ENCODE results near the gene SPATS1. TPM values are rescaled to one million over a fixed set of nuclear protein-coding genes. Genes with fewer than 3 reads are reported as not detected.
"Not testable (repeated sequence)": the region's sequence is repeated elsewhere in the genome, so short reads cannot be mapped to it uniquely, and the experiment has no call there.

The SPATS1 gene
- total and polyA plus RNA-seq, 12 donors = not detected

- Histone ChIP-seq H3K9me3 (no peaks in the 10 kb centered on the region), H3K27ac (no peak overlapping the region), H3K27me3 (peaks cover 0 to 39% (median 31%) of the 10 kb centered on the region in 7 donors), H3K36me3 (no peaks in the 10 kb centered on the region), H3K4me3 (no peak overlapping the region), H3K4me1 (no peaks in the 10 kb centered on the region)
- intact Hi-C loops (cut with DNase I) = no loop called here
- DNase-seq (no peak), ATAC-seq (no peak)
- no peak for TF ChIP-seq CTCF (IDR thresholded peaks at IDR 0.05)
Observed at GRCh38 chr6:44327096-44327495, 15.4 kb upstream of the SPATS1 start.

- H3K27me3 ChIP-seq = peaks cover 0 to 46% (median 32%) of the 10 kb centered on the region in 7 donors
- WGBS, 2 donors = 69 to 70% methylated on average over 2 of the region's 2 CpGs
- H3K4me3 ChIP-seq = no peak overlapping the region
- no peak for DNase-seq
- intact Hi-C loops (cut with DNase I) = no loop called here
- TF ChIP-seq CTCF (IDR thresholded peaks at IDR 0.05) = no peak
- H3K27ac ChIP-seq = no peak overlapping the region
- no peaks in the 10 kb centered on the region for H3K36me3 ChIP-seq
- no peaks in the 10 kb centered on the region for H3K4me1 ChIP-seq
- no peaks in the 10 kb centered on the region for H3K9me3 ChIP-seq
- ATAC-seq = no peak
Observed at GRCh38 chr6:44327760-44328159, 14.7 kb upstream of the SPATS1 start.

- DNase-seq; H3K36me3 ChIP-seq; H3K4me3 ChIP-seq; ATAC-seq; H3K4me1 ChIP-seq; intact Hi-C loops (cut with DNase I); H3K27ac ChIP-seq; H3K9me3 ChIP-seq: not testable (repeated sequence)
- 24 to 28% methylated on average over 7 of the region's 9 CpGs for WGBS, 2 donors
- H3K27me3 ChIP-seq = peaks cover 0 to 46% (median 32%) of the 10 kb centered on the region in 7 donors
Observed at GRCh38 chr6:44328203-44328602, 14.2 kb upstream of the SPATS1 start.

- 64 to 66% methylated on average over 5 of the region's 5 CpGs for WGBS, 2 donors
- H3K27me3 ChIP-seq = peaks cover 0 to 49% (median 32%) of the 10 kb centered on the region in 7 donors
Observed at GRCh38 chr6:44329858-44330257, 12.6 kb upstream of the SPATS1 start.

More at GRCh38 chr6:44329858-44330257, 12.6 kb upstream of the SPATS1 start:
- H3K36me3 ChIP-seq = no peaks in the 10 kb centered on the region
- intact Hi-C loops (cut with DNase I) = loop anchor here in 6 of 10 donors (10.0 kb wide), 4 partner anchors 65 to 235 kb away; partner anchors contain the start of genes CAPN11 (in 2 of the 6) and NFKBIE (in 1 of the 6)
- H3K4me1 ChIP-seq = no peaks in the 10 kb centered on the region
- no peak for ATAC-seq
- H3K9me3 ChIP-seq = no peaks in the 10 kb centered on the region
- no peak overlapping the region for H3K4me3 ChIP-seq
- TF ChIP-seq CTCF (IDR thresholded peaks at IDR 0.05) = no peak
- no peak overlapping the region for H3K27ac ChIP-seq
- no peak for DNase-seq
